ENCODE measurements around the gene AKAP13.

AKAP13 gene

GRCh38 chr15:85749261-85750151 lies 369.1 kb downstream of the AKAP13 start:
- no peak for DNase-seq

GRCh38 chr15:85750319-85751290 lies 370.2 kb downstream of the AKAP13 start:
- no peak for DNase-seq

DNA sequence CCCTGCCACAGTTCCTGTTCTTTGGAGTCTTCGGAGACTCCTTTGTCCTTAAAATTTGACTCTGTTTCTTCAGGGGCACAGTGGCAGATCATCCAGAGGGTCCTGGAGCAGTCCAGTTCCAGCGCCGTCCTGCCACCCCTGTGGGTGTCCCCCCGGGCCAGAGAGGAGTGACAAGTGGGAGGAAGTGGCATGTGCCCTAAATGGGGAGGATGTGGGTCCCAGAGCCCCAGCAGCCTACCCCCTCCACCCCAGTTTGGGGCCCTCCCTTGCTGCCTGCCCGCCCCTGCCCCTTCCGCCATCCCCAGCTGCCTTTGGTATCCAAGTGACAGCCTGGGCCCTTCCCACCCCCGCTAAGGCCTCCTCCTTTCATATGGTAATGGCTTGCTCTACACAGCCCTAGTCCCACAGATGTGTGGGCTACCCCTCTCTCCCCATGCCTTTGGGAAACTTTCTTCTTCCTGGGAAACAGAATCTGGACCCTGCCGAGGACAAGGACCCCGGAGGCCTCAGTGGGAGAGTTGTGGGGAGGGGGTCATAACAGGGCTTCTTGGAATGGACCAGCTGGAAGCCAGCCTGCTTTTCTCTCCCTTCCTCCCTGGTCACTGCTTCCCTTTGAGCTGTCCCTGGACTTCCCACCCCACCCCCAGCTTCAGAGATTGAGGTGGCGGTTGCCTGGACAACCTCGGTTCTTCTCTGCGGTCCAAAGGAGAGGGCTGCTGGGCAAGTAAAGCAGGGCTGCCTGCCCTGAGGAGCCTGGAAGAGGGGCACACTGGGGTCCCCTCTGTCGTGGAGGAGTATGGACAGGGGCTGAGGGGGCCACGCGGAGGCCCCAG lies 371.1 kb downstream of the AKAP13 start:
- no peak for DNase-seq

- DNase-seq: no peak
These were observed 371.7 kb downstream of the AKAP13 start for GRCh38 chr15:85752124-85752475.

GRCh38 chr15:85752491-85752961 lies 372.1 kb downstream of the AKAP13 start:
- DNase-seq: peak; percentile 14

DNA sequence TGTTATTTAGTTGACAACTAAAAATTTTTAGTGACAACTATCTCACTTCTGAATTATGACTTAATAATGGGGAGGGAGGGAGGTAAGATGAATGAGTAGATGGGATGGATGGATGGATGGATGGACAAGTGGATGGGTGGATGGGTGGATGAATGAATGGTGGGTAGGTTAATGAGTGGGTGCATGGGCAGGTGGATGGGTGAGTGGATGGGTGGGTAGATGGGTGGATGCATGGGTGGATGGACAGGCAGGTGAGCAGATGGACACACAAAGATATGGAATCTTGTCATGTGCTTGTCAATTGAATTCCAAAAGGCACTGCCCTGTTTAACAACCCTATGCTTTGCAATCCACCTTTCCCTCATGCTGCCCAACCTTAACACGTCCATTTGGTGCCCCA lies 372.9 kb downstream of the AKAP13 start:
- DNase-seq: no peak

- no peak for DNase-seq
These were observed 373.5 kb downstream of the AKAP13 start for GRCh38 chr15:85753791-85754452.

- DNase-seq: no peak
These were observed 374.6 kb downstream of the AKAP13 start for GRCh38 chr15:85754989-85755388.

DNA sequence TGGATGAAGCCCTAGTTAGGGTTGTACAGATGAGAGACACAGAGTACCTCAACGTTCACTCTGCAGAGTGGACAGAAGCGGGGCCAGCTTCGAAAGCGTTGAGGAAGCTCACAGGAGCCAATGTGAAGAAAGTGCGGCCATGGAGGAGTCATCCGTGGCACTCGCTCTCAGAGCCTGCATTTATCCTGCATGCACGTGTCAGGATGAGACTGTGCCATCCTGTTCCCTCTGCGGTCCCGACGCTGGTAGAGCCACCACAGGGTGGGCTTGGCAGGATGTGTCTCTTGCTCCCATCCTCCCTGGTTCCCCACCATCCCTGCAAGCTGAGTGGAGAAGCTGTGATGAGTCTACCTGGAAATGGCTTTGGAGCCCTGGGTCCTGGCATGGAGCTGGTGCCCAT lies 375.1 kb downstream of the AKAP13 start:
- no peak for DNase-seq

GRCh38 chr15:85755942-85756341 lies 375.5 kb downstream of the AKAP13 start:
- DNase-seq: no peak

- DNase-seq: no peak
These were observed 376.1 kb downstream of the AKAP13 start for GRCh38 chr15:85756411-85757072.

DNA sequence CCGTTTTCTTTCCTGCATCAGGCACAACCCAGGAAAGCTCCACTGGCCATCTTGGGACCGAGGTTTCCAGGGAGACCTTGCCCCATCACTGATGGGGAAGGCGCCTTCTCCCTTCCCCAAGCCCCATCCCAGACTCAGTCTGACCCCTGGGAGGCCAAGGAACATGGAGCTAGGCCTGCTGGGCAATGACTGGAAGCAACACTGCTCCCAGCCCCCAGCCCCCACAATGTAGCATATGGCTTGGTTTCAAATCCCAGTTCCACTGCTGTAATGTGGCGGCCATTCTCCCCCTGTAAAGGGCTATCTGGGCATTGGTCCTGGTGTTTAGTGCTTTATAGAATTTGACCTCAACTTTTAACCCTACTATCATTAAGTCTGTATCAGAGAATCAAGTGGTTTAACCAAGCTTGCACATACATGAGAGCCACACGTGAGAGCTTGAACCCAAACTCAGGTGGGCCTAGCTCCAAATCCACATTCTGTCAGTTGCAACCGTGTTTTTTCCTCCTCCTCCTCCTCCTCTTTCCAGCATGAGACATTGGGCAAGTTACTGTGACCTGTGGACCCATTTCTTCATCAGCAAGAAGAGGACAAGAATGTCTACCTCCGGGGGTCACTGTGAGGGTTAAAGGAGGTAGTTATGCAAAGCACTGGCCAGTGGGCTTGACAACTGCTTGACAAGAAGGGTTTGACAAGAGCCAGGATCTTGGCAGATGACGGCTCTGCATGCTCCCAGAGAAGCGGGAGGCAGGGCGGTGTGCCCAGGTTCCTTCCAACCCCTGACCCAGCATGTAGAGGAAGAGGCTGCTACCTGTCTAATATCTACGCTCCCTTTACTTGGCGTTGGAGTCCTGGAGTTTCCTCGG lies 376.9 kb downstream of the AKAP13 start:
- DNase-seq: no peak

DNA sequence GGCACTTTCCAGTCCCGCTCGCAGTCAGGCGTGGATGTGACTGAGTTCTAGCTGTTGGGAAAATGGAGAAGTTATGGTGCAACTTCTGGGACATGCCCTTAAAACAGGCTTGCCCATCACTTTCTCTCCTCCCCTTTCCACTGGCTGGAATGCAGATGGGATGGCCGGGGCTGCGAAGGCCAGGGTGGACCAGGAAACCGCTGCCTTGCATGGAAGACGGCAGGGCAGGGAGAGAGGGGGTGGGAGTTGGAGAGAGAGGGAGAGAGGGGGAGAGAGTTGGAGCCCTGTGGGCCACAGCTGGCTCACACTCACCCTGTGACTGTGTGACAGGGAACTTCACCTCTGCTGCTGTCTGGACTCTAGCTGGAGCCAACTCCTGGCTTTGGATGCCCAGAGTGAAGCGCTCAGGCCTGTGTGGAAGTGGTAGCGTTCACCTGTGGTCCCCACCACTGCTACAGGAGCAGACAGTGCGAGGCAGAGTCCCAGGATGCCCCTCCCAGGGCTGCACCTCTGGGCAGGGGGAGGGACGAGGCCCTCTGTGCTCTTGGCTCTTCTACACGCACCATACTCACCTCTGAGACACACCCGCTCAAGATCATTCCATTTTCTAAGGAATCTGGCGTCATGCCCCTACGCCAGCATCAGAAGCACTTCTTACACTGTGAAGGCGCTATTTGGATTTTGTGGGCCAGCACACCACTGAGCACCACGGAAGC lies 377.7 kb downstream of the AKAP13 start:
- DNase-seq: no peak

DNA sequence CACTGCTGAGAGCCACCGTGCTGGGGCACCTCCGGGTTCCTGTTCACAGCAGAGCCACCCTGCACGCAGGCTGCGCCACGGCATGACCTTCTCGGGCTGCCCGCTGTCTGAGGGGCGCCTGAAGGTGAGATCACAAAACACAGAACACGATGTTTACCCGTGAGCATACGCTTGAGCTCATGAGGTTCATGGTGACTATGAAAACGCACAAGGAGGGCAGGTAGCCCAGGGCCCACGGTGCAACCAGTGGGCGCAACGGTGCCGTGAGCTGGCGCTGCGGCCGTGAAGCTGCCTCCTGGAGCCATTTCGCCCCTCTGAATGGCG lies 378.2 kb downstream of the AKAP13 start:
- no peak for DNase-seq

GRCh38 chr15:85759376-85759775 lies 379.0 kb downstream of the AKAP13 start:
- DNase-seq: no peak

DNA sequence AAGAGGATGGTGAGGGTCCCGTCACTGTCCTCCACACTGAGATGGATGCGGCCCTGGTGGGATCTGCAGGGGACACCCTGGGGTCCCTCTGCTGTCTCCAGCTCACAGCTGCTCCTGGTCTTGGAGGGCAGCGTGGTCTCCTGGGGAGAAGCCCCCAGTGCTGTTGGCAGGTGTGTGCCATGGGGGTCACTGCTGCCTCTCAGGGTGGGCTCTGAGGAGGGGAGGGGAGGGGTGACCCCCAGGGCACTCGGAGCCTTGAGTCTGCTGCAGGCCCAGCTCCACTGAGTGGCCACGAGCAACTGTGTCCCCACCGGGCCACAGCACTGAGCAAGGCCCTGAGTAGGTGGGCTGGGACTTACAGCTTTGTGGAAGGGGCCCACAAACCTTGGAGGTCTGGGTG lies 379.6 kb downstream of the AKAP13 start:
- DNase-seq: no peak

DNA sequence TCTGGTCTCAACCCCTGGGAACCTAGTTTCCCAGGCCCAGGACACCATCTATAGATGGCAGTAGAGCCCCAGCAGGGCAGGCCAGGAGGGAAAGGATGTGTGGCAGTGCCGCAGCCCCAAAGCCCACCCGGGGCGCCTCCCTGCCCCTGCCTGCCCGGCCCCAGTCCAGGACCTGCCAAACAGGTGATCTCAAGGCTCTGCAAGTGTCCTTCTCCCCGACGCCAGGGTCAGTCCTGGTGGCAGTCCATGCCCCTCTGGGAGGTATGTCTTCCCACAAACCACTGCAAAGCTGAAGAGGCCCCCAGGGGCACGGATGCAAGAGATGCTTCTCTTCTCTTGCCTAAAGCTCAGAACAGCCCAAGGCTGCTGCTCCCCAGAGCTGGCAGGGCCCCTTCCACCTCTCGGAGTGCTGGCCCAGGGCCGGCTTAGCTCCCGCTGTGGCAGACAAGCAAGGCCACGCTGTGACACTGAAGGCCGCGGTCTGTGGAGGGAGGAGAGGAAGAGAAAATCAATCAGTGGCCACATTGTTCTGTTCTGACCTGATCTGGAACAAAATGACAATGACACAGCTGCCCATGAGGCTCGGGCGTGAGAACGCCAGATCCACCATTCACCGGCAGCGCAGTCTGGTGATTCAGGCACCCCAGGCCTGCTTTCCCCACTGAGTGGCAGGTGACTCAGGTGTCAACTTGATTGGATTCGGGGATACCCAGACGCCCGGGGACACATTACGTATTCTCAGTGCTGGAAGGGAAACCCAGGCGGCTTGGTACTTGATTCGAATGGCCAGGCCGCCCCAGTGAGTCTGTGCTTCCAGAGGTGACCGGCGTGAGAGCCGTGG lies 380.3 kb downstream of the AKAP13 start:
- DNase-seq: no peak

DNA sequence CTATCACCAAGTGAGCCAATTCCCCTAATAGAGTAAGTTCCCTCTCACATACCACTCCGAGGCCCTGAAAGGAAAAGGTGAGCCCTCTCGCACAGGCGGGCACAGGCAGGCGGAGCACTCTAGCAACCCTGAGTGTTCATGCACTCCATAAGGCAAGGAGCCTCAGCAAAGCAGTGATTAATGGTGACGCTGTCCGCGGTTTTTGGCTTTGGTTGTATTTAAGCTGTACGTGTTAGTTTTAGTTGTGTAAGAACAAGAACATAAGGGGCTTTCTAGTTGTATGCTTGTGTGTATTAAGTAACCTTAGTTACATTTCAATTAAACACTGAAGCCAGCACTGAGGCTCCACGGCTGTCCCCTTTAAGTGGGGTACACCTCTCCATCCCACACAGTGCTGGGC lies 381.2 kb downstream of the AKAP13 start:
- no peak for DNase-seq

Measured in NCI-H2029 (cell line).